Subcutaneous abdominal adipose tissue (tissue), 5 donors: ENCODE results near the gene ZFYVE26.

ENCODE experiments used
- H3K27ac ChIP-seq: one replicate; pipeline ENCODE4 v1.7.0; 2013; ENCODE audit warnings: low read depth, mild to moderate bottlenecking, inconsistent platforms, low read length, moderate library complexity
- H3K27me3 ChIP-seq, 5 donors: one replicate each; pipeline ENCODE4 v1.7.0; 2013; ENCODE audit warnings: low read length in 5 of 5, inconsistent platforms in 1 of 5; ENCODE audit not compliant: control insufficient read depth in 5 of 5, insufficient read depth in 4 of 5
- H3K36me3 ChIP-seq, 5 donors: one replicate each; pipeline ENCODE4 v1.7.0; 2013; ENCODE audit warnings: low read length in 5 of 5; ENCODE audit not compliant: control insufficient read depth in 5 of 5, insufficient read depth in 5 of 5
- H3K4me1 ChIP-seq, 5 donors: one replicate each; pipeline ENCODE4 v1.7.0; 2013; ENCODE audit warnings: low read length in 5 of 5, mild to moderate bottlenecking in 3 of 5, moderate library complexity in 1 of 5; ENCODE audit not compliant: control insufficient read depth in 5 of 5, insufficient read depth in 5 of 5
- H3K4me3 ChIP-seq, 5 donors: one replicate each; pipeline ENCODE4 v1.7.0; 2013; ENCODE audit warnings: low read length in 5 of 5, low read depth in 1 of 5
- H3K9ac ChIP-seq, 5 donors: one replicate each; pipeline ENCODE4 v1.7.0; 2013; ENCODE audit warnings: low read length in 5 of 5, mild to moderate bottlenecking in 4 of 5, moderate library complexity in 3 of 5
- H3K9me3 ChIP-seq, 5 donors: one replicate each; pipeline ENCODE4 v1.7.0; 2013; ENCODE audit warnings: low read length in 5 of 5; ENCODE audit not compliant: control insufficient read depth in 5 of 5
- donor health status: healthy.
- donor health status: healthy.
- donor health status: healthy.
- donor health status: healthy.
- donor health status: healthy.

Gene ZFYVE26

DNA sequence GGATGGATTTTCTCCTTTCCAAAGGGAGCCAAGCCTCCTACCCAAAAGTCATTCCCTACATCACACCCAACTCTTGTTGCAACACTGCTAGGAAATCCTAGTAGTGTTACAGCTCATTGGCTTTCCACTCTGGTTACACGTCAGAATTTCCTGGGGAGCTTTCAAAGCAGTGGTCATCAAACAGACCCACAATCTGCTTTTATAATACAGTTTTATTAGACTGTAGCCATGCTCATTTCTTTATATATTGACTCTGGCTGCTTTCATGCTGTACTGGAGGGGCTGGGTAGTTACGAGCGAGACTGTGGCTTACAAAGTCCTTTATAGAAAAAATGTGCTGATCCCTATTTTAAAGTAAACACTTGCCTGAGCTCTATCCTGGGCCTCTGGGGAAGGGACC is 34.3 kb downstream of the ZFYVE26 start:
- Histone ChIP-seq H3K27me3 (no peaks in the 10 kb centered on the region), H3K36me3 (peaks cover 60 to 100% (median 93%) of the 10 kb centered on the region in 5 donors), H3K4me3 (no peak overlapping the region)

DNA sequence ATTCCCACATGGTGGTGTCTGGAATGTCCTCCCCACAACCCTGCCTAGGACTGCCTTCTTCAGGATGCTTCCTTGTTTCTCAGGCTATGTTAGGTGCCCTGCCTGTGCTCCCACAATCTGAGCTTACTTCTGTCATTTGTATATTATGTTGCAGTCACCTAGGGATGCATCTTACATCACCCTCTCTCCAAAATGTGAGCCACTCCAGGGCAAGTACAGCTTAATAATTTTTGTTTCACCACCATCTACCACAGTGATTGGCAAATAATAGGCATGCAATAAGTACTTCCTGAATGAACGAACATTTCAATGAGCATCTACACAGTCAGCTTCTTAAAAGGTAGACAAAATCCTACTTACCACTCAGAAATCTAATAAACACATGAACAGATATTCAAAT is 37.6 kb downstream of the ZFYVE26 start:
- peaks cover 61 to 100% (median 94%) of the 10 kb centered on the region in 5 donors for H3K36me3 ChIP-seq
- no peaks in the 10 kb centered on the region for H3K27me3 ChIP-seq
- no peak overlapping the region for H3K9ac ChIP-seq
- no peak overlapping the region for H3K27ac ChIP-seq
- peaks cover 0 to 9% (median 3%) of the 10 kb centered on the region in 5 donors for H3K4me1 ChIP-seq
- no peak overlapping the region for H3K4me3 ChIP-seq
- H3K9me3 ChIP-seq: no peaks in the 10 kb centered on the region

More for the DNA sequence above, 34.3 kb downstream of the ZFYVE26 start:
- Histone ChIP-seq H3K9ac (no peak overlapping the region), H3K9me3 (no peaks in the 10 kb centered on the region), H3K27ac (no peak overlapping the region), H3K4me1 (peaks cover 0 to 9% (median 3%) of the 10 kb centered on the region in 5 donors)

DNA sequence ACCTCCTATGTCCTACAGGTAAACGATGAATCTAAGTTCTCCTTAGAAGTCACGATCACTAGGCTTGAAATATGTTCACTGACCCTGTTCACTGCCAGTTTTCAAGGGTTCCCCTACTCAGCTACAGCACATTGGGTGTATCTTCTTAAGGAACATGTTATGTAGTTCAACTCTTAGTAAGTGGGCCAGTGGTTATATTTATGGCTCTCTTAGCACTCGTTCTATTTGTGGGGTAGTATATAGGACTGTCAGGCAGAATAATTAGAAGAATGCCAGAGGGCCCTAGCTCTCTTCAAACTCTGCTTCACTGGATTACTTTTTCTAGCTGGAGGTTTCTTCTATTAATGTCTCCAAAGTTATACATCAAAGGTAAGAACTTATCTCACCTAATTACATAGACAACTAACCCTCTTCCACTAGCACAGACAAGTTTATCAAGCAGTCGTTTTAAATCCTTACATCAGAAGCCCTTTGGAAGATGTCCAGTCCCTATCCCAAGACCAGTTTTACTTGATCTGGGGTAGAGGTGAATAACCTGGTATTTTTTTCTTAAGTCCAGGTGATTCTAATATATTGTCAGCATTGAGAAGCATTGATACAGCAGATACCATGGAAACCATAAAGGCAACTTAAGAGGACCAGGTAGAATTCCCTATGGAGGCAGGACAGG is 39.6 kb downstream of the ZFYVE26 start:
- no peak overlapping the region for H3K4me3 ChIP-seq
- H3K27ac ChIP-seq: no peak overlapping the region
- H3K9ac ChIP-seq: no peak overlapping the region
- H3K36me3 ChIP-seq: peaks cover 58 to 100% (median 94%) of the 10 kb centered on the region in 5 donors
- H3K27me3 ChIP-seq: no peaks in the 10 kb centered on the region
- no peaks in the 10 kb centered on the region for H3K9me3 ChIP-seq
- no peaks in the 10 kb centered on the region for H3K4me1 ChIP-seq

DNA sequence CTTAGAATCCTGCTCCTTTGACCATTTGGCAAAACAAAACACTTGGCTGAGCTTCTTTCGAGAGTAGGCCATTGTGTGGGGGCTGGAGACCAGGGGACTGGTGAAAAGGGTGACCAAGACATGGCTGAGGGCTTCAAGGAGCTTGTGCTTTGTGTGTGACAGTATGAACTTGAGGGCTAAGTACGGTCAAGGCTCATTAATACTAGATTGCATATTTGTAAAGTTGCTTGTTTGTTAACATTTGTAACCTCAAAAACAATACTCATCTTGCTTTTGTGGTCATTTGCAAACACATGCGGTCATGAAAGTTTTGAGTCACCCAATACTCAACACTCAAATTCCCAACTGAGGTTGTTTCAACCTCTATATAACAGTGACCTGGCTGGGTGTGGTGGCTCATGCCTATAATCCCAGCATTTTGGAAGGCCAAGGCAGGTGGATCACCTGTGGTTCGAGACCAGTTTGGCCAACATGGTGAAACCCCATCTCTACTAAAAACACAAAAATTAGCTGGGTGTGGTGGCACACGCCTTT is 42.5 kb downstream of the ZFYVE26 start:
- H3K9me3 ChIP-seq: no peaks in the 10 kb centered on the region
- no peak overlapping the region for H3K9ac ChIP-seq
- H3K27ac ChIP-seq: no peak overlapping the region
- no peak overlapping the region for H3K4me3 ChIP-seq
- H3K36me3 ChIP-seq: peaks cover 63 to 99% (median 94%) of the 10 kb centered on the region in 5 donors
- H3K27me3 ChIP-seq: no peaks in the 10 kb centered on the region
- H3K4me1 ChIP-seq: no peaks in the 10 kb centered on the region

DNA sequence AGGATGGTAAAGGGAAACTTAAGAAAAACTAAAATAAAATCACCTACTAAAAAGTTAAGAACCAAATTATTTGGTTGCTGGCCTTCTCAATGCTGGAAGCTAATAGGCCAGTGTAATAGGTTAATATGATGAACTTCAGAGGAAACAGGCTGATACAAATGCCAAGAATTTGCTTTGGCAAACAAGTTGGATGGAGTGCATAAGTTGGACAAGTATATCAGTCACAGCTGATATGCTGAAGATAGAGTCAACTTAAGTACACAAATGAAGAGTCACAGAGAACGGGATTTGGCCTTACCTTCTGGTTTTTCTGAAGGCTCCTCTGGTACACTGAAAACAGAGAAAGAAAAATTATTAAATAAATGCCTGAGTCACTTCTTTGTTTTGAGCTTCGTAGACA is 48.2 kb downstream of the ZFYVE26 start:
- Histone ChIP-seq H3K4me3 (no peak overlapping the region), H3K9ac (no peak overlapping the region), H3K4me1 (peaks cover 0 to 12% (median 8%) of the 10 kb centered on the region in 5 donors), H3K36me3 (peaks cover 61 to 90% (median 85%) of the 10 kb centered on the region in 5 donors), H3K27me3 (no peaks in the 10 kb centered on the region), H3K27ac (no peak overlapping the region), H3K9me3 (no peaks in the 10 kb centered on the region)

DNA sequence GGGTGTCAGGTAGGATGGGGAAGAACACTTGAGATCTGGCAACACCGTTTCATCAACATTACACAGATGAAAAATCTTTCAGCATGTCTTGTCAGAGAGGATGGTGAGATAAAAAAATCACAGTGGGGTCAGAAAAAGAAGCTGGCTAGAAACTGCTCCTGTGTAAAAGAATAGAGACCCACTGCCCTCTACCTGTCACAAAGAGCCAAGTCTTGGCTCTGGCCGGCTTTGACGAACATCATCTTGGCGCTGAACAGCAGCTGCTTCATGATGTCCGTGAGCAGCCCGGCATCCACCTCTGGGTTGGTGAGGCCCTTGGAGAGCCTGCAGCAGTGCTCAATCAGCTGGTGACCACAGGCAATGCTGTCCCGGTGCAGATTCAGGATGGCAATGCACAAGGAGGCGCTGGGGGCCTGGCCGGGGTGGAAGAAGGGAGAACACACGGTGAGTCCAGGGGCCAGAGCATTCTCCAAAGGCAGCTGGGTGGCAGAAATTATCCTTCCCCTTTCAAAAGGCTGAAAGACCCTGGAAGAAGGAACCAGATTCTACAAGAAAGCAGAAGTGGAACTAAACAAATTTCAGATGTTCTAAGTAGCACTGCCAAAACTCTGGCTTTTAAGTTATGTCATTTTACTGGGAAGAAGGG is 50.2 kb downstream of the ZFYVE26 start:
- H3K9ac ChIP-seq: no peak overlapping the region
- H3K4me1 ChIP-seq: peaks cover 0 to 12% (median 8%) of the 10 kb centered on the region in 5 donors
- no peaks in the 10 kb centered on the region for H3K9me3 ChIP-seq
- H3K27me3 ChIP-seq: no peaks in the 10 kb centered on the region
- H3K4me3 ChIP-seq: no peak overlapping the region
- no peak overlapping the region for H3K27ac ChIP-seq
- peaks cover 52 to 86% (median 83%) of the 10 kb centered on the region in 5 donors for H3K36me3 ChIP-seq

DNA sequence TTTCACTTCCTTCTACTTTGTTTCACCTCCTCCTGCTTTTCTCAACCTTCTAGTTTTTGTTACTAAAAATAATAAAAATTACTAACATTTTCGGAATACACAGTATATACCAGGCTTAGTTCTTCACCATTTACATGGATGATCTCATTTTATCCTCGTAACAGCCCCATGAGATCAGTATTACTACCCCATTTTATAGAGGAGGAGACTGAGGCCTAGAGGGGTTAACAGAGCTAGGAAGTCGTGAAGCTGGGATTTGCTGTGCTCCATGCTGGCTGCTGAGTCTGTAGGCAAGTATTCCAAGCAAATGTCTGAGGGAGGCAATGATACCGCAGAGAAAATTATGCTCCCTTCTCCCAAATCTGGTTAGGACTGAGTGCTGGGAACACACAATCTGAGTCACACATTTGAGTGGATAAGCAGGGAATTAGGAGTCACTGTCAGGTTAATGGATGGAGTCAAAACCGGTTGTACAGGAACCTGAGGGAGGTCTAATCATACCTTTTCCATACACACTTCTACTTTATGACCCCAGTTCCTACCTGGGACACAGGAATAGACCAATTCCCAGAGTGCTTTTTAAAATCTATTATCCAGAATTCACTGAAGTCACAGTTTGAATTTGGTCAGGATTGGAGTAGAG is 51.1 kb downstream of the ZFYVE26 start:
- no peak overlapping the region for H3K9ac ChIP-seq

DNA sequence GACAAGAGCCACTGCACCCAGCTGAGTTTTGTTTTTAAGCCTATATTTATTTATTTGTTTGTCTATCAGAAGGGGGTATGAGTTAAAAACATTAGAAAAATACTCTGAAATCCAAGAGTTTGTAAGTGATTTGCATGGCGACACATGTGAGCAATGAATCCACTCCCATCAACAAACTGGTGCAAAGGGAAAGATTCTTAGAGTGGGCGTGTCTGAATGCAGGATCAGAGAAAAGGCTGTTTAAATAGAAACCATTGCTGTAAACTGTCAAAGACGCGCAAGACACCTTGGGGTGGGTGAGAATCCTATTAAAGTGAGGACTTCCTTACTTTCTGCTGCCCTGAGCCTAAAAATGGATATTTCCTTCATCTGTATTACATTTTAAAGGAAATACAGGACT is 51.9 kb downstream of the ZFYVE26 start:
- Histone ChIP-seq H3K27me3 (no peaks in the 10 kb centered on the region), H3K4me1 (peaks cover 0 to 12% (median 8%) of the 10 kb centered on the region in 5 donors), H3K9me3 (no peaks in the 10 kb centered on the region), H3K9ac (no peak overlapping the region), H3K4me3 (no peak overlapping the region), H3K27ac (no peak overlapping the region), H3K36me3 (peaks cover 52 to 86% (median 85%) of the 10 kb centered on the region in 5 donors)

More for the DNA sequence above, 51.1 kb downstream of the ZFYVE26 start:
- no peaks in the 10 kb centered on the region for H3K9me3 ChIP-seq
- H3K36me3 ChIP-seq: peaks cover 47 to 86% (median 83%) of the 10 kb centered on the region in 5 donors
- H3K4me1 ChIP-seq: peaks cover 0 to 12% (median 8%) of the 10 kb centered on the region in 5 donors
- H3K4me3 ChIP-seq: no peak overlapping the region
- H3K27me3 ChIP-seq: no peaks in the 10 kb centered on the region
- H3K27ac ChIP-seq: no peak overlapping the region

DNA sequence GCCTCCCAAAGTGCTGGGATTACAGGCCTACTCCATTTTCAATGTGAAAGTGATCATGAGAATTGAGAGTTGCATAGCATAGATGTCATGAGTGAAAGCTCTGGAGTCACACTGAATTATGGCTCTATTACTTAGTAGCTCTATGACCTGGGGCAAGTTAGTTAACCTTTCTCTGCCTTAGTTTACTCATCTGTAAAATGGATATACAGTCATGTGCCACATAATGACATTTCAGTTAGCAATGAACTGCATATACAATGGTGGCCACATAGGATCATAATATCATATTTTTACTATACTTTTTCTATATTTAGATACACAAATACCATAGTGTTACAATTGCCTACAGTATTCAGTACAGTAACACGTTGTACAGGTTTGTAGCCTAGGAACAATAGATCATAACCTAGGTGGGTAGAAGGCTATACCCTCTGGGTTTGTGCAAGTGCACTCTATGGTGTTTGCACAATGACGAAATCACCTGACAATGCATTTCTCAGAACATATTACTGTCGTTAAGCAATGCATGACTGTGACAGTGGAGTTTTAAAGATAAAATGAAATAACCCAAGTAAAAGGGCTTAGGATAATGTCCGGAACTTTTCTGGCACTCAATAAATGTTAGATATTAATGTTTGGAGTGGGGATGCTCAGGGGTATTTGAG is 53.1 kb downstream of the ZFYVE26 start:
- Histone ChIP-seq H3K36me3 (peaks cover 42 to 80% (median 73%) of the 10 kb centered on the region in 5 donors), H3K4me3 (no peak overlapping the region), H3K9me3 (no peaks in the 10 kb centered on the region), H3K27ac (no peak overlapping the region), H3K27me3 (no peaks in the 10 kb centered on the region), H3K9ac (no peak overlapping the region), H3K4me1 (peaks cover 0 to 12% (median 8%) of the 10 kb centered on the region in 5 donors)
